Psoas muscle (tissue), 8 donors: ENCODE data around the gene CMTM8. TPM values are rescaled to one million over a fixed set of nuclear protein-coding genes. Genes with fewer than 3 reads are reported as not detected.

Experiments used
- ATAC-seq, 4 donors: fragments of 200-7000 bp; cut with Tn5 transposase; one replicate each; pipeline ENCODE4 v1.9.1; 2020; ENCODE audit warnings: moderate library complexity in 3 of 4, mild to moderate bottlenecking in 2 of 4
- DNase-seq, 2 donors: peaks; one replicate each; pipeline ENCODE4 v3.0.0-alpha.2; 2020
- H3K27ac ChIP-seq: fragments of 200-600 bp; one replicate; pipeline ENCODE4 v1.8.0; 2022
- H3K27me3 ChIP-seq, 3 donors: fragments of 200-600 bp in 1 of 3; one replicate each; pipeline versions ENCODE4 v1.6.1 to v1.8.0; 2013 to 2022; ENCODE audit warnings: low read length in 2 of 3, mild to moderate bottlenecking in 2 of 3, moderate library complexity in 1 of 3; ENCODE audit not compliant: insufficient read depth in 3 of 3
- H3K36me3 ChIP-seq, 2 donors: fragments of 200-600 bp in 1 of 2; one replicate each; pipeline versions ENCODE4 v1.6.1 to v1.8.0; 2013 to 2022; ENCODE audit warnings: low read depth in 1 of 2, mild to moderate bottlenecking in 1 of 2, moderate library complexity in 1 of 2; ENCODE audit not compliant: insufficient read depth in 1 of 2
- H3K4me1 ChIP-seq: fragments of 200-600 bp; one replicate; pipeline ENCODE4 v1.8.0; 2022
- H3K4me3 ChIP-seq: fragments of 200-600 bp; one replicate; pipeline ENCODE4 v1.8.0; 2022; ENCODE audit warnings: mild to moderate bottlenecking
- H3K9me3 ChIP-seq: fragments of 200-600 bp; one replicate; pipeline ENCODE4 v1.8.0; 2022
- WGBS, 3 donors: extraction: QIAGEN DNeasy Blood & Tissue Kit; methylation state at CpG; one replicate each; pipeline versions ENCODE4 v1.1.6 to v1.1.7; 2013; 5-methylcytosine and 5-hydroxymethylcytosine counted together
- intact Hi-C, 2 donors: fragments of 100-400 bp; cut with DNase I; formaldehyde crosslinking; loops; one replicate each; pipeline versions ENCODE4 v1.11.0 to v1.14.2; 2022
- polyA plus RNA-seq, 3 donors: library from polyadenylated mRNA; stranded (reverse); fragments of 200-250 nt; gene quantifications; one replicate each; pipeline ENCODE4 v1.2.3, GENCODE V29; 2013
- total RNA-seq, 4 donors: library from RNA; stranded (reverse); fragmentation: NEBNext Ultra II Directional in 2 of 4; extraction: Animal tissue kit (Norgen Biotek cat#: 25700) in 2 of 4; gene quantifications; one replicate each; pipeline versions ENCODE4 v1.2.1 to v1.2.4, GENCODE V29; 2021 to 2023
- TF ChIP-seq, protein P1 (sequence below): fragments of 200-600 bp; IDR thresholded peaks from one replicate; pipeline ENCODE4 v1.8.0; 2022; ENCODE audit warnings: antibody characterized with exemption
- donor health status: healthy with polysubstance abuse.
- donor health status: DM: no; HTN: no; CAD: no; lungs with moderate emphysema.
- donor health status: Bipolar disorder and iron deficiency.
- donor health status: healthy.
- donor health status: DM: yes; HTN: yes; CAD: no.
- donor health status: DM: no; HTN: no; CAD: no.
- donor health status: DM: no; HTN: no; CAD: no.
- donor health status: DM: yes; HTN: yes; CAD: no.

The CMTM8 gene
- total and polyA plus RNA-seq, 7 donors = 0.97 to 4.2 (median 2.0) TPM

DNA sequence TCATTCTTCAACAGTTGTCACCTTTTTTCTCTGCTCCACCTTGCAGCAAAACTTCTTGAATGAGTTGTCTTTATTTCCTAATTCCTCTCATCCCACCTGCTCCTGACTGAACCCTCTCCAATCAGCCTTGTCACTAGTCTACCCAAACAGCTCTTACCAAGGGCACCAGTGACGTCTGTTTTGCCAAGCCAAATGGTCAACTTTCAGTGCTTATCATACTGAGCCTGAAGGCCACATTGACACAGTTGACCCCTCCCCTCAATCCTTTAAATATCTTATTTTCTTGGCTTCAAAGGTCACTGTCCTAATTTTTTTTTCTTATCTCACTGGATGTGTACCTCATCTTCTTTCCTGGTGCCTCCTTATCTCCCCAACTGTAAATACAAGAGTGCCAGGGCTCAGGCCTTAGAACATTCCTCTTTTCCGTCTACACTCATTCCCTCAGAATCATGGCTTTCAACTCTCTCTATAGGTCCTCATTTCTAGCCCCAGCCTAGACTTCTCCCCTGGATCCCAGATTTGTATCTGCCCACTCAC lies 43.2 kb downstream of the CMTM8 start:
- WGBS, 3 donors = 86 to 93% (median 91%) methylated on average over 2 of the region's 2 CpGs
- Histone ChIP-seq H3K27me3 (no peaks in the 10 kb centered on the region), H3K4me3 (no peak overlapping the region), H3K9me3 (no peaks in the 10 kb centered on the region), H3K4me1 (no peaks in the 10 kb centered on the region), H3K27ac (no peak overlapping the region), H3K36me3 (no peaks in the 10 kb centered on the region)
- TF ChIP-seq, protein P1, sequence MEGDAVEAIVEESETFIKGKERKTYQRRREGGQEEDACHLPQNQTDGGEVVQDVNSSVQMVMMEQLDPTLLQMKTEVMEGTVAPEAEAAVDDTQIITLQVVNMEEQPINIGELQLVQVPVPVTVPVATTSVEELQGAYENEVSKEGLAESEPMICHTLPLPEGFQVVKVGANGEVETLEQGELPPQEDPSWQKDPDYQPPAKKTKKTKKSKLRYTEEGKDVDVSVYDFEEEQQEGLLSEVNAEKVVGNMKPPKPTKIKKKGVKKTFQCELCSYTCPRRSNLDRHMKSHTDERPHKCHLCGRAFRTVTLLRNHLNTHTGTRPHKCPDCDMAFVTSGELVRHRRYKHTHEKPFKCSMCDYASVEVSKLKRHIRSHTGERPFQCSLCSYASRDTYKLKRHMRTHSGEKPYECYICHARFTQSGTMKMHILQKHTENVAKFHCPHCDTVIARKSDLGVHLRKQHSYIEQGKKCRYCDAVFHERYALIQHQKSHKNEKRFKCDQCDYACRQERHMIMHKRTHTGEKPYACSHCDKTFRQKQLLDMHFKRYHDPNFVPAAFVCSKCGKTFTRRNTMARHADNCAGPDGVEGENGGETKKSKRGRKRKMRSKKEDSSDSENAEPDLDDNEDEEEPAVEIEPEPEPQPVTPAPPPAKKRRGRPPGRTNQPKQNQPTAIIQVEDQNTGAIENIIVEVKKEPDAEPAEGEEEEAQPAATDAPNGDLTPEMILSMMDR = no peak
- no peak for DNase-seq
- ATAC-seq = no peak
- intact Hi-C loops = no loop called here

GRCh38 chr3:32282578-32283154 lies 44.2 kb downstream of the CMTM8 start:
- H3K4me1 ChIP-seq = no peaks in the 10 kb centered on the region
- intact Hi-C loops = no loop called here
- no peak for ATAC-seq
- DNase-seq = no peak
- H3K4me3 ChIP-seq = no peak overlapping the region
- H3K9me3 ChIP-seq = no peaks in the 10 kb centered on the region
- H3K36me3 ChIP-seq = no peaks in the 10 kb centered on the region
- H3K27me3 ChIP-seq = no peaks in the 10 kb centered on the region
- 75 to 81% (median 80%) methylated on average over 4 of the region's 4 CpGs for WGBS, 3 donors
- TF ChIP-seq, protein P1 = no peak
- H3K27ac ChIP-seq = no peak overlapping the region

GRCh38 chr3:32283304-32283703 lies 44.8 kb downstream of the CMTM8 start:
- no peaks in the 10 kb centered on the region for H3K9me3 ChIP-seq
- intact Hi-C loops = no loop called here
- 32 to 43% (median 38%) methylated on average over 14 of the region's 14 CpGs for WGBS, 3 donors
- H3K27ac ChIP-seq = no peak overlapping the region
- ATAC-seq = no peak
- peak; percentile 23 to 64 for DNase-seq
- H3K36me3 ChIP-seq = no peaks in the 10 kb centered on the region
- no peaks in the 10 kb centered on the region for H3K27me3 ChIP-seq
- TF ChIP-seq, protein P1 = no peak
- no peaks in the 10 kb centered on the region for H3K4me1 ChIP-seq
- no peak overlapping the region for H3K4me3 ChIP-seq

GRCh38 chr3:32284443-32285212 lies 46.1 kb downstream of the CMTM8 start:
- intact Hi-C loops = no loop called here

More at GRCh38 chr3:32284443-32285212, 46.1 kb downstream of the CMTM8 start:
- no peak for ATAC-seq
- H3K9me3 ChIP-seq = no peaks in the 10 kb centered on the region
- H3K4me1 ChIP-seq = no peaks in the 10 kb centered on the region
- H3K27ac ChIP-seq = no peak overlapping the region
- 73 to 76% (median 76%) methylated on average over 6 of the region's 6 CpGs for WGBS, 3 donors
- no peak overlapping the region for H3K4me3 ChIP-seq
- no peaks in the 10 kb centered on the region for H3K27me3 ChIP-seq
- no peak for DNase-seq
- TF ChIP-seq, protein P1 = no peak
- H3K36me3 ChIP-seq = no peaks in the 10 kb centered on the region
